Hepatocyte (in vitro differentiated cells): Measurements from ENCODE around the gene ERBB2.

Experiments
- EZH2 ChIP-seq: fragments of 200-600 bp; sonication (generic); IDR thresholded peaks from 2 replicates; pipeline ENCODE4 v1.6.1; 2016; ENCODE audit warnings: antibody characterized with exemption, mild to moderate bottlenecking, borderline replicate concordance
- EZH2phosphoT487 ChIP-seq: fragments of 200-600 bp; sonication (generic); IDR thresholded peaks from one replicate; pipeline ENCODE4 v1.6.1; 2018; ENCODE audit warnings: antibody characterized with exemption, mild to moderate bottlenecking, low read depth, moderate library complexity; ENCODE audit not compliant: unreplicated experiment, severe bottlenecking
- TF ChIP-seq, protein P1 (sequence below): fragments of 200-600 bp; sonication (generic); IDR thresholded peaks from 2 replicates; pipeline ENCODE4 v1.5.1; 2016; ENCODE audit warnings: antibody characterized with exemption, mild to moderate bottlenecking; ENCODE audit not compliant: poor library complexity

DNA sequence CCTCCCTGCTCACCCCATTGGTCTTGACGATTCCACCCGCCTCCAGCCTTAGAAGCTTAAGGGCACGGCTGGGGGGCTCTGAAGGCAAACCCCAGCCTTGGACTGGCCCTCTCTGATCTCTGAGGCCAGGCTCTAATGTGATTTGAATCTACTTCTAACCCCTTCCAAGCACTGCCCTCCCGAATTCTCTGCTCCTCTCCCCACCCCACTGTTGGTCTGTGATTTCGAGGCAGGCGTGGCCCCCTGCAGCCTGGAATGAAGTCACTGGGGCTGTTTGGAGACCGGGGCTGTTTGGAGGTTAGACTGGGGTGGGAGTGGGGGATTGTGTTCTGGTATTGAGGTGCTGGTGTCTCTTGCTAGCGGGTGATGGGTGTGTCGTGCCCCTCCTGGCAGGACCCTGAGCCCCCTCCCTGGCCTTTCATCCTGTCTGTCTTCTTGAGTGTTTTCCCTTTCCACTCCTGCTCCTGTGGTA, 40.1 kb downstream of the ERBB2 start:
- TF ChIP-seq, protein P1, sequence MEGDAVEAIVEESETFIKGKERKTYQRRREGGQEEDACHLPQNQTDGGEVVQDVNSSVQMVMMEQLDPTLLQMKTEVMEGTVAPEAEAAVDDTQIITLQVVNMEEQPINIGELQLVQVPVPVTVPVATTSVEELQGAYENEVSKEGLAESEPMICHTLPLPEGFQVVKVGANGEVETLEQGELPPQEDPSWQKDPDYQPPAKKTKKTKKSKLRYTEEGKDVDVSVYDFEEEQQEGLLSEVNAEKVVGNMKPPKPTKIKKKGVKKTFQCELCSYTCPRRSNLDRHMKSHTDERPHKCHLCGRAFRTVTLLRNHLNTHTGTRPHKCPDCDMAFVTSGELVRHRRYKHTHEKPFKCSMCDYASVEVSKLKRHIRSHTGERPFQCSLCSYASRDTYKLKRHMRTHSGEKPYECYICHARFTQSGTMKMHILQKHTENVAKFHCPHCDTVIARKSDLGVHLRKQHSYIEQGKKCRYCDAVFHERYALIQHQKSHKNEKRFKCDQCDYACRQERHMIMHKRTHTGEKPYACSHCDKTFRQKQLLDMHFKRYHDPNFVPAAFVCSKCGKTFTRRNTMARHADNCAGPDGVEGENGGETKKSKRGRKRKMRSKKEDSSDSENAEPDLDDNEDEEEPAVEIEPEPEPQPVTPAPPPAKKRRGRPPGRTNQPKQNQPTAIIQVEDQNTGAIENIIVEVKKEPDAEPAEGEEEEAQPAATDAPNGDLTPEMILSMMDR: no peak
- TF ChIP-seq EZH2 (no peak), EZH2phosphoT487 (no peak)
